Measurements from ENCODE around the gene TMEM212.

GRCh38 chr3:171863920-171864319 is 20.8 kb downstream of the TMEM212 start:
- TF ChIP-seq CTCF (IDR thresholded peaks at IDR 0.05; ENCODE audit: poor library complexity) (no peak), EZH2phosphoT487 (IDR thresholded peaks at IDR 0.05; ENCODE audit: low read depth, severe bottlenecking, unreplicated experiment) (no peak)
